Pancreas (tissue), 10 donors: ENCODE measurements around the gene ROR2. TPM values are rescaled to one million over a fixed set of nuclear protein-coding genes. Genes with fewer than 3 reads are reported as not detected.

ENCODE experiments used
- ATAC-seq, 4 donors: fragments of 200-7000 bp; cut with Tn5 transposase; one replicate each; pipeline versions ENCODE4 v1.8.0 to v1.9.1; 2020; ENCODE audit warnings: mild to moderate bottlenecking in 4 of 4, moderate library complexity in 4 of 4
- DNase-seq, 6 donors: peaks; one replicate each; pipeline ENCODE4 v3.0.0-alpha.2; 2020
- FAIRE-seq: peaks from 2 replicates; lab custom pipeline; 2012; peaks lifted over from hg19 to GRCh38; lab: Jason Lieb, UNC
- H3K27ac ChIP-seq, 4 donors: fragments of 200-600 bp; sonication (generic); 1 replicate in 3 of 4; 2 replicates in 1 of 4; pipeline versions ENCODE4 v1.5.0 to v1.8.0; 2020
- H3K27me3 ChIP-seq, 4 donors: fragments of 200-600 bp; one replicate each; pipeline ENCODE4 v1.8.0; 2021
- H3K36me3 ChIP-seq, 3 donors: fragments of 200-600 bp; sonication (generic) in 1 of 3; one replicate each; pipeline versions ENCODE4 v1.5.0 to v1.8.0; 2020 to 2021
- H3K4me1 ChIP-seq, 3 donors: fragments of 200-600 bp; one replicate each; pipeline ENCODE4 v1.8.0; 2021
- H3K4me3 ChIP-seq, 4 donors: fragments of 200-600 bp; sonication (generic) in 2 of 4; one replicate each; pipeline versions ENCODE4 v1.5.0 to v1.8.0; 2020 to 2021
- H3K9me3 ChIP-seq, 4 donors: fragments of 200-600 bp; one replicate each; pipeline ENCODE4 v1.8.0; 2021
- CTCF ChIP-seq, 4 donors: fragments of 200-600 bp; sonication (generic) in 3 of 4; IDR thresholded peaks; one replicate each; pipeline versions ENCODE4 v1.5.0 to v1.8.0; 2021; ENCODE audit warnings: antibody characterized with exemption in 4 of 4
- WGBS, 2 donors: extraction: QIAGEN DNeasy Blood & Tissue Kit; methylation state at CpG; one replicate each; pipeline ENCODE4 v1.1.7; 2013; 5-methylcytosine and 5-hydroxymethylcytosine counted together
- intact Hi-C, 3 donors: fragments of 100-400 bp; cut with DNase I; formaldehyde crosslinking; loops; one replicate each; pipeline versions ENCODE4 v1.11.1 to v1.14.2; 2022
- polyA plus RNA-seq, 2 donors: library from polyadenylated mRNA; stranded (reverse); fragments of 200-250 nt; gene quantifications; one replicate each; pipeline ENCODE4 v1.2.3, GENCODE V29; 2013
- total RNA-seq, 6 donors: library from RNA; stranded (reverse); fragmentation: NEBNext Ultra II Directional in 4 of 6; extraction: Animal tissue kit (Norgen Biotek cat#: 25700) in 4 of 6; gene quantifications; one replicate each; pipeline versions ENCODE4 v1.2.1 to v1.2.4, GENCODE V29; 2021 to 2023
- donor health status: healthy with polysubstance abuse.
- donor health status: DM: no; HTN: no; CAD: no; lungs with moderate emphysema.
- donor health status: DM: no; HTN: no; CAD: no.
- donor health status: control.
- donor health status: control.
- donor health status: Bipolar disorder and iron deficiency.
- donor health status: DM: yes; HTN: yes; CAD: no.
- donor health status: DM: no; HTN: no; CAD: no.
- donor health status: DM: no; HTN: no; CAD: no.
- donor health status: DM: yes; HTN: yes; CAD: no.

Gene ROR2
- total and polyA plus RNA-seq, 8 donors, result 0.67 to 6.3 (median 1.2) TPM

- no peaks in the 10 kb centered on the region for H3K9me3 ChIP-seq
- no peaks in the 10 kb centered on the region for H3K27me3 ChIP-seq
- DNase-seq (no peak), ATAC-seq (no peak), FAIRE-seq (no peak)
- no peaks in the 10 kb centered on the region for H3K4me1 ChIP-seq
- no peak overlapping the region for H3K4me3 ChIP-seq
- H3K36me3 ChIP-seq, result no peaks in the 10 kb centered on the region
- 79 to 80% methylated on average over 7 of the region's 7 CpGs for whole genome bisulfite sequencing, 2 donors
- H3K27ac ChIP-seq, result no peak overlapping the region
- no peak for TF ChIP-seq CTCF (IDR thresholded peaks at IDR 0.05)
- intact Hi-C loops, result no loop called here
These were observed 256.8 kb downstream of the ROR2 start for GRCh38 chr9:91693226-91693625.

- no peak for FAIRE-seq
These were observed 259.3 kb downstream of the ROR2 start for GRCh38 chr9:91690540-91691249.

GRCh38 chr9:91689006-91689405, 261.0 kb downstream of the ROR2 start:
- H3K27me3 ChIP-seq, result no peaks in the 10 kb centered on the region
- no peaks in the 10 kb centered on the region for H3K9me3 ChIP-seq
- ATAC-seq, result no peak
- no peak for DNase-seq
- H3K4me1 ChIP-seq, result no peaks in the 10 kb centered on the region
- WGBS, 2 donors, result 70 to 76% methylated on average over 4 of the region's 4 CpGs
- no peak for FAIRE-seq
- H3K27ac ChIP-seq, result no peak overlapping the region
- H3K36me3 ChIP-seq, result no peaks in the 10 kb centered on the region
- TF ChIP-seq CTCF (IDR thresholded peaks at IDR 0.05), result no peak
- intact Hi-C loops, result loop anchor here in 2 of 3 donors (10.0 kb wide), 2 partner anchors 254 to 774 kb away; no protein-coding TSS in a partner anchor
- H3K4me3 ChIP-seq, result no peak overlapping the region

More at GRCh38 chr9:91690540-91691249, 259.3 kb downstream of the ROR2 start:
- H3K36me3 ChIP-seq, result no peaks in the 10 kb centered on the region
- no peaks in the 10 kb centered on the region for H3K27me3 ChIP-seq
- H3K4me1 ChIP-seq, result no peaks in the 10 kb centered on the region
- WGBS, 2 donors, result 59% methylated on average over 5 of the region's 5 CpGs
- DNase-seq (peak in 1 of 6 donors; percentile 10), ATAC-seq (peak in 3 of 4 donors; percentile 43 to 62 (median 56))
- H3K9me3 ChIP-seq, result no peaks in the 10 kb centered on the region
- no peak overlapping the region for H3K4me3 ChIP-seq
- TF ChIP-seq CTCF (IDR thresholded peaks at IDR 0.05), result no peak
- no peak overlapping the region for H3K27ac ChIP-seq
- intact Hi-C loops, result no loop called here

- Histone ChIP-seq H3K4me3 (no peak overlapping the region), H3K4me1 (no peaks in the 10 kb centered on the region), H3K27ac (no peak overlapping the region), H3K36me3 (no peaks in the 10 kb centered on the region), H3K9me3 (no peaks in the 10 kb centered on the region), H3K27me3 (no peaks in the 10 kb centered on the region)
- WGBS, 2 donors, result 53 to 55% methylated on average over 1 of the region's 1 CpG
- DNase-seq (no peak), FAIRE-seq (no peak), ATAC-seq (no peak)
- TF ChIP-seq CTCF (IDR thresholded peaks at IDR 0.05), result no peak
- intact Hi-C loops, result loop anchor here in 2 of 3 donors (10.0 kb wide), 2 partner anchors 248 to 768 kb away; no protein-coding TSS in a partner anchor
These were observed 266.8 kb downstream of the ROR2 start for GRCh38 chr9:91683269-91683668.

DNA sequence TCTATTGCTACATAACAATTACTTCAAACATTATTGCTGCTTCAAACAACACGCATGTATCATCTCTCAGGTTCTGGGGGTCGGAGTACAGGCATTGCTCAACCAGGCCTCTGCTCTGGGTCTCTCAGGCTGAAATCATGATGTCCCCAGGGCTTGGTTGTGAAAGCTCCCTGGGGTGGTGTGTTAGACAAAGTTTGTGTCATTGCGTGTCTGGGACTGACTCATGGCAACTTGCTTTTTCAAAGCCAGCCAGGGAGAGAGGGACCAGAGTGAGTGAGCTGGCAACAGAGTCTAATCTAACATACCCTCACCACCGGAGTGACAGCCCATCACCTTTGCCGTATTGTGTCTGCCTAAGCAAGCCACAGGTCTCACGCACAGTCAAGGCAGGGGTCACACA, 267.2 kb downstream of the ROR2 start:
- no peak for FAIRE-seq
- ATAC-seq, result no peak
- no peaks in the 10 kb centered on the region for H3K4me1 ChIP-seq
- no peaks in the 10 kb centered on the region for H3K36me3 ChIP-seq
- no peak for TF ChIP-seq CTCF (IDR thresholded peaks at IDR 0.05)
- no peaks in the 10 kb centered on the region for H3K9me3 ChIP-seq
- H3K4me3 ChIP-seq, result no peak overlapping the region
- no peak for DNase-seq
- no peaks in the 10 kb centered on the region for H3K27me3 ChIP-seq
- H3K27ac ChIP-seq, result no peak overlapping the region
- whole genome bisulfite sequencing, 2 donors, result 65 to 76% methylated on average over 6 of the region's 6 CpGs
- intact Hi-C loops, result loop anchor here in 2 of 3 donors (10.0 kb wide), 2 partner anchors 248 to 768 kb away; no protein-coding TSS in a partner anchor
